Thyroid gland (tissue), 4 donors: ENCODE results near the gene SPARC. TPM values are rescaled to one million over a fixed set of nuclear protein-coding genes. Genes with fewer than 3 reads are reported as not detected.

Source experiments
- DNase-seq, 2 donors: peaks; one replicate each; pipeline ENCODE4 v3.0.0-alpha.2; 2019
- H3K27ac ChIP-seq, 3 donors: fragments of 200-600 bp; sonication (generic); 1 replicate in 2 of 3; 2 replicates in 1 of 3; pipeline ENCODE4 v1.5.1; 2016 to 2019; ENCODE audit warnings: mild to moderate bottlenecking in 1 of 3, moderate library complexity in 1 of 3
- H3K27me3 ChIP-seq: fragments of 200-600 bp; sonication (generic); one replicate; pipeline ENCODE4 v1.5.1; 2019
- H3K36me3 ChIP-seq, 2 donors: fragments of 200-600 bp; sonication (generic); one replicate each; pipeline ENCODE4 v1.5.1; 2016 to 2019
- H3K4me1 ChIP-seq, 2 donors: fragments of 200-600 bp; sonication (generic); one replicate each; pipeline ENCODE4 v1.5.1; 2017 to 2019
- H3K4me3 ChIP-seq, 3 donors: fragments of 200-600 bp; sonication (generic); replicated peaks in 1 of 3; 1 replicate in 2 of 3; 2 replicates in 1 of 3; pipeline ENCODE4 v1.5.1; 2016; ENCODE audit warnings: mild to moderate bottlenecking in 1 of 3
- H3K9me3 ChIP-seq: fragments of 200-600 bp; sonication (generic); one replicate; pipeline ENCODE4 v1.5.1; 2017
- CTCF ChIP-seq, 6 experiments: fragments of 200-600 bp in 3 of 6; fragments of 450-650 bp in 3 of 6; sonication (generic) in 3 of 6; IDR thresholded peaks; one replicate each; pipeline ENCODE4 v1.5.1; 2016 to 2019; ENCODE audit warnings: antibody characterized with exemption in 6 of 6, mild to moderate bottlenecking in 2 of 6, inconsistent platforms in 1 of 6, moderate library complexity in 1 of 6
- POLR2A ChIP-seq, 2 donors: fragments of 450-650 bp; IDR thresholded peaks; one replicate each; pipeline ENCODE4 v1.6.1; 2017; ENCODE audit warnings: antibody characterized with exemption in 2 of 2, mild to moderate bottlenecking in 2 of 2, moderate library complexity in 1 of 2
- WGBS, 2 donors: methylation state at CpG; one replicate each; pipeline ENCODE4 v1.1.5; 2017; 5-methylcytosine and 5-hydroxymethylcytosine counted together
- intact Hi-C: fragments of 100-400 bp; cut with DNase I; formaldehyde crosslinking; loops from one replicate; pipeline ENCODE4 v1.15.1; 2023
- total RNA-seq, 4 donors: library from RNA; depleted of rRNA; stranded (reverse); fragments of >200 nt; gene quantifications; one replicate each; pipeline ENCODE4 v1.2.3, GENCODE V29; 2016

The SPARC gene
- total RNA-seq, 4 donors from 2014 or later, result 302 to 327 (median 309) TPM

GRCh38 chr5:151664694-151665585, 21.8 kb downstream of the SPARC start:
- WGBS, 2 donors, result 72 to 76% methylated on average over 5 to 6 of the region's 6 CpGs
- no peak for DNase-seq
- Histone ChIP-seq H3K4me3 (no peak overlapping the region), H3K9me3 (no peaks in the 10 kb centered on the region), H3K4me1 (peaks cover 0 to 38% of the 10 kb centered on the region in 2 donors), H3K27me3 (no peaks in the 10 kb centered on the region), H3K36me3 (peaks cover 70 to 76% of the 10 kb centered on the region in 2 donors), H3K27ac (peak overlapping the region; percentile 18 to 70 (median 50))
- intact Hi-C loops, result no loop called here
- TF ChIP-seq POLR2A (IDR thresholded peaks at IDR 0.05), result no peak
- no peak for TF ChIP-seq CTCF (IDR thresholded peaks at IDR 0.05)

GRCh38 chr5:151663617-151664293, 23.0 kb downstream of the SPARC start:
- H3K36me3 ChIP-seq, result peaks cover 58 to 65% of the 10 kb centered on the region in 2 donors
- H3K27me3 ChIP-seq, result no peaks in the 10 kb centered on the region
- H3K9me3 ChIP-seq, result no peaks in the 10 kb centered on the region
- 64 to 71% methylated on average over 17 of the region's 17 CpGs for WGBS, 2 donors
- DNase-seq, result no peak
- intact Hi-C loops, result no loop called here
- H3K4me1 ChIP-seq, result peaks cover 0 to 38% of the 10 kb centered on the region in 2 donors
- no peak for TF ChIP-seq CTCF (IDR thresholded peaks at IDR 0.05)
- H3K27ac ChIP-seq, result peak overlapping the region; percentile 18 to 70 (median 50)
- H3K4me3 ChIP-seq, result no peak overlapping the region

- intact Hi-C loops, result no loop called here
- peak overlapping the region; percentile 7 to 70 (median 32) for H3K27ac ChIP-seq
- peaks cover 50 to 60% of the 10 kb centered on the region in 2 donors for H3K36me3 ChIP-seq
- no peak for TF ChIP-seq POLR2A (IDR thresholded peaks at IDR 0.05)
- TF ChIP-seq CTCF (IDR thresholded peaks at IDR 0.05), result no peak
- H3K4me1 ChIP-seq, result peaks cover 0 to 38% of the 10 kb centered on the region in 2 donors
- WGBS, 2 donors, result 83 to 85% methylated on average over 4 of the region's 4 CpGs
- H3K4me3 ChIP-seq, result no peak overlapping the region
- DNase-seq, result no peak
- no peaks in the 10 kb centered on the region for H3K9me3 ChIP-seq
- H3K27me3 ChIP-seq, result no peaks in the 10 kb centered on the region
These were observed 23.9 kb downstream of the SPARC start for GRCh38 chr5:151662805-151663204.

GRCh38 chr5:151661968-151662732, 24.6 kb downstream of the SPARC start:
- no peak for DNase-seq
- Histone ChIP-seq H3K27me3 (no peaks in the 10 kb centered on the region), H3K4me1 (peaks cover 0 to 33% of the 10 kb centered on the region in 2 donors), H3K4me3 (no peak overlapping the region), H3K27ac (no peak overlapping the region), H3K9me3 (no peaks in the 10 kb centered on the region), H3K36me3 (peaks cover 44 to 53% of the 10 kb centered on the region in 2 donors)
- WGBS, 2 donors, result 69 to 83% methylated on average over 4 of the region's 4 CpGs
- TF ChIP-seq POLR2A (IDR thresholded peaks at IDR 0.05) (no peak), CTCF (IDR thresholded peaks at IDR 0.05) (no peak)
- intact Hi-C loops, result no loop called here
